OCI-LY7 (cell line): ENCODE measurements around the gene GALNT8.

Experiments used
- CTCF ChIP-seq: fragments of 200-600 bp; sonication (generic); conservative IDR thresholded peaks from 2 replicates; pipeline ENCODE4 v1.5.1; 2014; ENCODE audit warnings: mild to moderate bottlenecking, antibody characterized with exemption, low read length, moderate library complexity, mixed read lengths
- EZH2phosphoT487 ChIP-seq: fragments of 200-600 bp; sonication (generic); IDR thresholded peaks from 2 replicates; pipeline ENCODE4 v1.6.1; 2018; ENCODE audit warnings: low read depth, borderline replicate concordance, mild to moderate bottlenecking, mixed run types, antibody characterized with exemption, low read length, moderate library complexity, mixed read lengths

GRCh38 chr12:4817880-4818279, 97.7 kb downstream of the GALNT8 start:
- no peak for TF ChIP-seq CTCF
- no peak for TF ChIP-seq EZH2phosphoT487
